Thyroid gland (tissue), 4 donors: ENCODE results near the gene SLBP. TPM values are rescaled to one million over a fixed set of nuclear protein-coding genes. Genes with fewer than 3 reads are reported as not detected.

Experiments
- DNase-seq, 2 donors: peaks; one replicate each; pipeline ENCODE4 v3.0.0-alpha.2; 2019
- H3K27ac ChIP-seq, 3 donors: fragments of 200-600 bp; sonication (generic); 1 replicate in 2 of 3; 2 replicates in 1 of 3; pipeline ENCODE4 v1.5.1; 2016 to 2019; ENCODE audit warnings: mild to moderate bottlenecking in 1 of 3, moderate library complexity in 1 of 3
- H3K27me3 ChIP-seq: fragments of 200-600 bp; sonication (generic); one replicate; pipeline ENCODE4 v1.5.1; 2019
- H3K36me3 ChIP-seq, 2 donors: fragments of 200-600 bp; sonication (generic); one replicate each; pipeline ENCODE4 v1.5.1; 2016 to 2019
- H3K4me1 ChIP-seq, 2 donors: fragments of 200-600 bp; sonication (generic); one replicate each; pipeline ENCODE4 v1.5.1; 2017 to 2019
- H3K4me3 ChIP-seq, 3 donors: fragments of 200-600 bp; sonication (generic); replicated peaks in 1 of 3; 1 replicate in 2 of 3; 2 replicates in 1 of 3; pipeline ENCODE4 v1.5.1; 2016; ENCODE audit warnings: mild to moderate bottlenecking in 1 of 3
- H3K9me3 ChIP-seq: fragments of 200-600 bp; sonication (generic); one replicate; pipeline ENCODE4 v1.5.1; 2017
- CTCF ChIP-seq, 6 experiments: fragments of 200-600 bp in 3 of 6; fragments of 450-650 bp in 3 of 6; sonication (generic) in 3 of 6; IDR thresholded peaks; one replicate each; pipeline ENCODE4 v1.5.1; 2016 to 2019; ENCODE audit warnings: antibody characterized with exemption in 6 of 6, mild to moderate bottlenecking in 2 of 6, inconsistent platforms in 1 of 6, moderate library complexity in 1 of 6
- POLR2A ChIP-seq, 2 donors: fragments of 450-650 bp; IDR thresholded peaks; one replicate each; pipeline ENCODE4 v1.6.1; 2017; ENCODE audit warnings: antibody characterized with exemption in 2 of 2, mild to moderate bottlenecking in 2 of 2, moderate library complexity in 1 of 2
- WGBS, 2 donors: methylation state at CpG; one replicate each; pipeline ENCODE4 v1.1.5; 2017; 5-methylcytosine and 5-hydroxymethylcytosine counted together
- intact Hi-C: fragments of 100-400 bp; cut with DNase I; formaldehyde crosslinking; loops from one replicate; pipeline ENCODE4 v1.15.1; 2023
- small RNA-seq: library from RNA; depleted of rRNA; stranded (forward); fragments of <200 nt; gene quantifications from one replicate; pipeline ENCODE3, GENCODE V24; 2016
- total RNA-seq, 4 donors: library from RNA; depleted of rRNA; stranded (reverse); fragments of >200 nt; gene quantifications; one replicate each; pipeline ENCODE4 v1.2.3, GENCODE V29; 2016

The SLBP gene
- total RNA-seq, 4 donors from 2014 or later = 41.2 to 48.5 (median 43.3) TPM

GRCh38 chr4:1646690-1647089, 65.4 kb downstream of the SLBP start:
- intact Hi-C loops = no loop called here
- WGBS, 2 donors = 76 to 92% methylated on average over 7 of the region's 7 CpGs

GRCh38 chr4:1644891-1645657, 67.0 kb downstream of the SLBP start:
- peak in 2 of 6 experiments; percentile 16 to 21 for TF ChIP-seq CTCF (IDR thresholded peaks at IDR 0.05)
- peak in 1 of 2 donors; percentile 36 for TF ChIP-seq POLR2A (IDR thresholded peaks at IDR 0.05)
- Histone ChIP-seq H3K27ac (peak overlapping the region; percentile 53 to 70 (median 65)), H3K4me1 (peaks cover 10 to 16% of the 10 kb centered on the region in 2 donors), H3K36me3 (no peaks in the 10 kb centered on the region), H3K27me3 (no peaks in the 10 kb centered on the region), H3K4me3 (no peak overlapping the region), H3K9me3 (no peaks in the 10 kb centered on the region)
- DNase-seq = peak; percentile 95 to 97
- WGBS, 2 donors = 17 to 31% methylated on average over 6 to 18 of the region's 21 CpGs
- intact Hi-C loops = no loop called here

More at GRCh38 chr4:1646690-1647089, 65.4 kb downstream of the SLBP start:
- Histone ChIP-seq H3K4me1 (peaks cover 10 to 16% of the 10 kb centered on the region in 2 donors), H3K27ac (no peak overlapping the region), H3K27me3 (no peaks in the 10 kb centered on the region), H3K36me3 (no peaks in the 10 kb centered on the region), H3K4me3 (no peak overlapping the region), H3K9me3 (no peaks in the 10 kb centered on the region)
- TF ChIP-seq CTCF (IDR thresholded peaks at IDR 0.05) (no peak), POLR2A (IDR thresholded peaks at IDR 0.05) (no peak)
- no peak for DNase-seq

- H3K9me3 ChIP-seq = no peaks in the 10 kb centered on the region
- TF ChIP-seq POLR2A (IDR thresholded peaks at IDR 0.05) = no peak
- no peak for TF ChIP-seq CTCF (IDR thresholded peaks at IDR 0.05)
- peaks cover 10 to 16% of the 10 kb centered on the region in 2 donors for H3K4me1 ChIP-seq
- no peaks in the 10 kb centered on the region for H3K36me3 ChIP-seq
- intact Hi-C loops = no loop called here
- no peak overlapping the region for H3K4me3 ChIP-seq
- peak overlapping the region; percentile 4 to 65 (median 53) for H3K27ac ChIP-seq
- no peaks in the 10 kb centered on the region for H3K27me3 ChIP-seq
- WGBS, 2 donors = 88 to 91% methylated on average over 34 to 48 of the region's 48 CpGs
- DNase-seq = no peak
Observed at GRCh38 chr4:1643971-1644735, 68.0 kb downstream of the SLBP start.

Small RNA genes within 50 kb of the gene (small RNA-seq; reads per million reads assigned to genes)
- not detected for gene RF00019

Other genes starting within 250 kb of the SLBP start
- gene FAM53A, start 28.0 kb downstream of the SLBP start, total RNA-seq = 10 to 100 TPM; 17.5 to 34.9 (median 21.7) TPM
- 100 to 1,000 TPM in 2 of 4 donors, 10 to 100 TPM in 2; 64.8 to 138 (median 106) TPM for gene TMEM129, start 9.0 kb upstream of the SLBP start, total RNA-seq
- gene TACC3, start 9.2 kb upstream of the SLBP start, total RNA-seq = 10 to 100 TPM in 1 of 4 donors, 1 to 10 TPM in 3; 4.8 to 10.3 (median 5.1) TPM
- gene FGFR3, start 81.0 kb upstream of the SLBP start, total RNA-seq = 1 to 10 TPM in 2 of 4 donors, under 1 TPM in 2; 0.78 to 5.1 (median 1.6) TPM
- 10 to 100 TPM; 30.1 to 58.4 (median 49.0) TPM for gene LETM1, start 143.8 kb upstream of the SLBP start, total RNA-seq
- 10 to 100 TPM; 30.9 to 63.7 (median 40.3) TPM for gene NSD2, start 159.1 kb upstream of the SLBP start, total RNA-seq